Stomach (tissue), 4 donors: Measurements from ENCODE around the gene C1QL1.

Experiments used
- CTCF ChIP-seq, 7 experiments: fragments of 450-650 bp in 4 of 7; fragments of 200-600 bp in 3 of 7; sonication (generic) in 3 of 7; IDR thresholded peaks; one replicate each; pipeline ENCODE4 v1.5.1; 2016 to 2019; ENCODE audit warnings: antibody characterized with exemption in 7 of 7, control low read depth in 2 of 7, mild to moderate bottlenecking in 1 of 7
- POLR2A ChIP-seq, 4 donors: fragments of 450-650 bp; IDR thresholded peaks; one replicate each; pipeline ENCODE4 v1.6.1; 2016; ENCODE audit warnings: antibody characterized with exemption in 4 of 4, control low read depth in 2 of 4, mild to moderate bottlenecking in 1 of 4, moderate library complexity in 1 of 4

- TF ChIP-seq CTCF (IDR thresholded peaks at IDR 0.05): no peak
- TF ChIP-seq POLR2A (IDR thresholded peaks at IDR 0.05): no peak
Measured at GRCh38 chr17:44960691-44961090, 7.4 kb downstream of the C1QL1 start.
